SK-N-SH (cell line): ENCODE data around the gene ETS1. TPM values are rescaled to one million over a fixed set of nuclear protein-coding genes. Genes with fewer than 3 reads are reported as not detected.
A peak's percentile ranks its signal among the peaks of the same experiment; 100 is the strongest.

Experiments used
- CTCF ChIA-PET: fragments of 300-600, 350-600 bp; formaldehyde crosslinking; extraction: SDS; loops from one replicate; lab custom pipeline; 2021; lab: Yijun Ruan, JAX
- POLR2A ChIA-PET: fragments of 350-600 bp; sonication (Branson Sonifier 250); formaldehyde crosslinking; extraction: SDS; loops from one replicate; lab custom pipeline; 2020; ENCODE audit warnings: antibody characterized with exemption, inconsistent platforms; lab: Yijun Ruan, JAX
- DNase-seq: peaks from one replicate; pipeline ENCODE4 v3.0.0; 2012
- H2AFZ ChIP-seq: fragments of 200-600 bp; sonication (generic); 2 replicates; pipeline ENCODE4 v1.8.1; 2016; ENCODE audit warnings: antibody characterized with exemption, mild to moderate bottlenecking, low read depth
- H3F3A ChIP-seq: fragments of 200-600 bp; sonication (generic); replicated peaks from 2 replicates; pipeline ENCODE3; 2016; ENCODE audit warnings: antibody characterized with exemption, mild to moderate bottlenecking; ENCODE audit not compliant: insufficient read depth
- H3K27ac ChIP-seq, 2 experiments: fragments of 200-500 bp in 1 of 2; fragments of 200-600 bp in 1 of 2; sonication (Bioruptor generic) in 1 of 2; sonication (generic), shearing (Covaris generic) in 1 of 2; 2 replicates each; pipeline versions ENCODE4 v1.5.1 to v1.6.1; 2014 to 2016; ENCODE audit warnings: low read depth in 2 of 2, inconsistent platforms in 1 of 2, low read length in 1 of 2, mild to moderate bottlenecking in 1 of 2, mixed read lengths in 1 of 2
- H3K27me3 ChIP-seq: fragments of 200-600 bp; sonication (generic), shearing (Covaris generic); 2 replicates; pipeline ENCODE4 v1.6.1; 2016; ENCODE audit warnings: mixed run types; ENCODE audit not compliant: insufficient read depth
- H3K36me3 ChIP-seq, 2 experiments: fragments of 200-500 bp in 1 of 2; fragments of 200-600 bp in 1 of 2; sonication (Bioruptor generic) in 1 of 2; sonication (generic) in 1 of 2; replicated peaks in 1 of 2; 2 replicates each; pipeline versions ENCODE3 to v1.5.1; 2014 to 2016; ENCODE audit warnings: low read length in 1 of 2, mild to moderate bottlenecking in 1 of 2; ENCODE audit not compliant: insufficient read depth in 2 of 2, control insufficient read depth in 1 of 2
- H3K4me1 ChIP-seq, 2 experiments: fragments of 200-500 bp in 1 of 2; fragments of 200-600 bp in 1 of 2; sonication (Bioruptor generic) in 1 of 2; sonication (generic), shearing (Covaris generic) in 1 of 2; 2 replicates each; pipeline versions ENCODE4 v1.5.1 to v1.6.1; 2014 to 2016; ENCODE audit warnings: low read depth in 1 of 2, low read length in 1 of 2, mixed run types in 1 of 2; ENCODE audit not compliant: insufficient read depth in 2 of 2, control insufficient read depth in 1 of 2
- H3K4me2 ChIP-seq: fragments of 200-600 bp; sonication (generic), shearing (Covaris generic); 2 replicates; pipeline ENCODE4 v1.6.1; 2017; ENCODE audit warnings: mixed run types
- H3K4me3 ChIP-seq, 2 experiments: fragments of 200-500 bp in 1 of 2; fragments of 200-600 bp in 1 of 2; sonication (Bioruptor generic) in 1 of 2; sonication (generic), shearing (Covaris generic) in 1 of 2; 2 replicates each; pipeline versions ENCODE4 v1.5.1 to v1.8.1; 2014 to 2016; ENCODE audit warnings: low read depth in 2 of 2, inconsistent platforms in 1 of 2, low read length in 1 of 2, mild to moderate bottlenecking in 1 of 2, mixed read lengths in 1 of 2, moderate library complexity in 1 of 2
- H3K79me2 ChIP-seq: fragments of 200-600 bp; sonication (generic); 2 replicates; pipeline ENCODE4 v1.8.1; 2017; ENCODE audit warnings: mild to moderate bottlenecking; ENCODE audit not compliant: insufficient read depth
- H3K9ac ChIP-seq: fragments of 200-600 bp; sonication (generic); 2 replicates; pipeline ENCODE4 v1.6.1; 2017; ENCODE audit warnings: mixed run types
- H3K9me2 ChIP-seq: fragments of 200-600 bp; sonication (generic); 2 replicates; pipeline ENCODE4 v1.6.1; 2017; ENCODE audit warnings: mixed run types
- H3K9me3 ChIP-seq: fragments of 200-600 bp; sonication (generic); 2 replicates; pipeline ENCODE4 v1.6.1; 2017; ENCODE audit warnings: mixed run types, mild to moderate bottlenecking, moderate library complexity
- H4K20me1 ChIP-seq: fragments of 200-600 bp; sonication (generic); 2 replicates; pipeline ENCODE4 v1.6.1; 2017; ENCODE audit warnings: mild to moderate bottlenecking, mixed run types; ENCODE audit not compliant: insufficient read depth
- EP300 ChIP-seq, 2 experiments: IDR thresholded peaks; 2 replicates each; pipeline versions ENCODE4 v1.4.0 to v1.6.1; 2012; ENCODE audit warnings: borderline replicate concordance in 1 of 2, low read depth in 1 of 2, low read length in 1 of 2
- FOXJ3 ChIP-seq: sonication (generic); formaldehyde crosslinking; IDR thresholded peaks from 2 replicates; pipeline ENCODE4 v1.5.1; 2020; ENCODE audit warnings: mild to moderate bottlenecking, missing genetic modification reagents
- FOXM1 ChIP-seq: IDR thresholded peaks from 2 replicates; pipeline ENCODE4 v1.4.0; 2012; ENCODE audit warnings: low read depth, mild to moderate bottlenecking
- GABPA ChIP-seq: IDR thresholded peaks from 2 replicates; pipeline ENCODE4 v1.4.0; 2012; ENCODE audit warnings: low read depth, mild to moderate bottlenecking
- IRF3 ChIP-seq: fragments of 150-350 bp; IDR thresholded peaks from 2 replicates; pipeline ENCODE4 v1.6.1; 2016; ENCODE audit warnings: mild to moderate bottlenecking, low read depth, low read length
- MEF2A ChIP-seq: IDR thresholded peaks from 2 replicates; pipeline ENCODE4 v1.4.0; 2012; ENCODE audit warnings: low read depth, borderline replicate concordance
- MXI1 ChIP-seq: IDR thresholded peaks from 2 replicates; pipeline ENCODE4 v1.6.1; 2012; ENCODE audit warnings: mild to moderate bottlenecking, low read depth, low read length, improper control_type of control experiment
- NFIC ChIP-seq: IDR thresholded peaks from 2 replicates; pipeline ENCODE4 v1.4.0; 2012; ENCODE audit warnings: borderline replicate concordance
- PBX3 ChIP-seq: IDR thresholded peaks from 2 replicates; pipeline ENCODE4; 2012
- POLR2AphosphoS5 ChIP-seq: IDR thresholded peaks from 2 replicates; pipeline ENCODE4 v1.6.1; 2012; ENCODE audit warnings: low read depth, low read length
- RCOR1 ChIP-seq: fragments of 150-350 bp; IDR thresholded peaks from 2 replicates; pipeline ENCODE4 v1.6.1; 2017; ENCODE audit warnings: antibody characterized with exemption, low read length
- RXRA ChIP-seq: IDR thresholded peaks from 2 replicates; pipeline ENCODE4 v1.4.0; 2012; ENCODE audit warnings: low read depth, mild to moderate bottlenecking, borderline replicate concordance
- SIN3A ChIP-seq: IDR thresholded peaks from 2 replicates; pipeline ENCODE4 v1.6.1; 2012; ENCODE audit warnings: low read depth, mild to moderate bottlenecking, low read length, moderate library complexity, borderline replicate concordance
- TAF1 ChIP-seq: IDR thresholded peaks from 2 replicates; pipeline ENCODE4 v1.6.1; 2012; ENCODE audit warnings: low read depth, mild to moderate bottlenecking, low read length, moderate library complexity, borderline replicate concordance
- TCF12 ChIP-seq: IDR thresholded peaks from 2 replicates; pipeline ENCODE4 v1.4.0; 2012
- TEAD4 ChIP-seq: IDR thresholded peaks from 2 replicates; pipeline ENCODE4 v1.4.0; 2012; ENCODE audit warnings: mild to moderate bottlenecking, borderline replicate concordance; ENCODE audit not compliant: insufficient read depth
- USF2 ChIP-seq: fragments of 150-350 bp; IDR thresholded peaks from 2 replicates; pipeline ENCODE4 v1.6.1; 2017; ENCODE audit warnings: antibody characterized with exemption, low read length, low read depth, borderline replicate concordance
- WGBS: methylation state at CpG from one replicate; pipeline ENCODE4 v1.1.6; 2017; ENCODE audit warnings: low lambda C conversion rate; 5-methylcytosine and 5-hydroxymethylcytosine counted together
- polyA plus RNA-seq, 3 experiments: library from polyadenylated mRNA; depleted of rRNA; stranded (reverse); fragments of >200 nt; gene quantifications; 2 replicates each; pipeline ENCODE4 v1.2.3, GENCODE V29; 2012

Gene ETS1
- polyA plus RNA-seq, 1 of the 3 experiments (the other 2 are of a cell fraction): 14.5 TPM

GRCh38 chr11:128517451-128518230 is 69.7 kb downstream of the ETS1 start (continued):
- TF ChIP-seq PBX3: peak; percentile 64
- no peak for TF ChIP-seq USF2
- TF ChIP-seq NFIC: peak; percentile 40; the same call in 1 of the 2 replicates
- TF ChIP-seq TEAD4: peak; percentile 92
- no peak for TF ChIP-seq IRF3
- TF ChIP-seq FOXM1: no peak
- TF ChIP-seq GABPA: no peak
- peak; percentile 69 for TF ChIP-seq TCF12
- no peak for TF ChIP-seq SIN3A

- H3K4me2 ChIP-seq: peak overlapping the region; percentile 86
- ChIA-PET CTCF (interaction anchor here (1.2 to 1.6 kb wide), 3 partner anchors 38 to 344 kb away, joined by 3 to 5 read pairs (median 4); no protein-coding TSS in a partner anchor), POLR2A (no interaction called here)
- DNase-seq: no peak
- H3K4me3 ChIP-seq: peak overlapping the region in 1 of 2 experiments; percentile 40; a peak in 2 of 4 replicates
- peaks cover 18 to 42% of the 10 kb centered on the region in 2 experiments for H3K4me1 ChIP-seq
- H3F3A ChIP-seq: peaks cover 7% of the 10 kb centered on the region
- H3K79me2 ChIP-seq: peaks cover 100% of the 10 kb centered on the region
- 95% methylated on average over 4 of the region's 4 CpGs for WGBS
- H3K36me3 ChIP-seq: peaks cover 14 to 19% of the 10 kb centered on the region in 2 experiments
- H3K27ac ChIP-seq: peak overlapping the region; percentile 50 to 97; a peak in 3 of 4 replicates
- H3K9ac ChIP-seq: peak overlapping the region; percentile 100; the same call in 1 of the 2 replicates
- H3K9me3 ChIP-seq: no peaks in the 10 kb centered on the region
- H4K20me1 ChIP-seq: peaks cover 93% of the 10 kb centered on the region
- TF ChIP-seq TAF1 (no peak), MXI1 (no peak), NFIC (no peak), FOXJ3 (CRISPR knock-in tag) (no peak), RXRA (no peak), POLR2AphosphoS5 (no peak), MEF2A (no peak), EP300 (IDR thresholded peaks at IDR 0.05; ENCODE audit: borderline replicate concordance in 1 of 2, low read depth in 1 of 2, low read length in 1 of 2) (no peak), RCOR1 (no peak), PBX3 (no peak)
- H2AFZ ChIP-seq: no peak overlapping the region
- no peaks in the 10 kb centered on the region for H3K9me2 ChIP-seq
- H3K27me3 ChIP-seq: no peaks in the 10 kb centered on the region
Measured at GRCh38 chr11:128516886-128517285, 70.5 kb downstream of the ETS1 start.
